ENCODE measurements around the gene SEC23B.
A peak's percentile ranks its signal among the peaks of the same experiment; 100 is the strongest.
"Not testable (repeated sequence)": the region's sequence is repeated elsewhere in the genome, so short reads cannot be mapped to it uniquely, and the experiment has no call there.

Gene SEC23B

DNA sequence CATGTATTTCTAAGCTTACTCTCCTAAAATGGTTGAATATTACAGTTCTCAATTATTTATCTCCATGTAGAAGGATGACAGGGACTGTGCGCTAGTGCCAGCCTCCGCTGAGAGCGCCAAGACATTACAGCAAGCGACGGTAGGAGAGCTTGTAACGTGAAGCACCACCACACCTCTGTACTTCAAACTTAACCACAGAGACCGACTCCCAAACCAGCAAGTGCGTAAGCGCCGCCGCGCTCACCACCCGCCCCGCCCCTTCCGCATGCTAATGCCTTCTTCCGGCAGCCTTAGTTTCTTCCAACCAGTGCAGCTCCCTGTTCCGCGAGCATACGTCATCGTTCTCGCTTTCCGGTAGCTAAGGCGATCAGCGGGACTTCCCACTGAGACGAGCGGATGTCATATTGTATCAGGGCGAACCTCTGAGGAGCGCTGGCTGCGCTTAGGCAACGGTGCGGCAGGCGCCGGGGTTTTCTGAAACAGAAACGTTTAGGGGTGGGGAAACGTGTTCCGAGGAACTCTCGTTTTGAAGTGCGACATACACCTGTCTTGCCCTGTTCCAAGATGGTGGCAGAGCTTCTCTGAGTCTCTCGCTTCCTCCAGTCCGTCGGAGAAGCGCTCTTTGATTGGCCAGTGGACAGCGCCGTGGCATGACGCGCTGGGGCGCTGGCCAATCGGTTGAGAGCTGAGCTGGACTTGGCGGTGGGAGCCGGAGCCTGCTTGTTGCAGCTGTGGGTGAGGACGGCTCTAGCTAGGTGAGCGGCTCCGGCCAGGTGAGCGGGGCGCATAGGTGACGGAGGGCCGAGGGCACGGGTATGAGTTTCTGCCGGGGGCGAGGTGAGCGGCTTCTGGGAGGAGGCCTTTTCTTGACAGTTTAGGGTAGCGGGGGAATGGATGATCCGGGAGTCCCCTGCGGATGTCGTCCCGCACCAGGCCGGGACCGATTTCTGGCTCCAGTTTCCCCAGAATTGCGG, at the start of gene SEC23B:
TSS of gene SEC23B (plus strand) at position 723 of the 974 bp plus-strand sequence. CDS start 2,896 bp downstream, outside the sequence.
- DNase-seq, result peak; percentile 89 to 99 (median 97)

DNA sequence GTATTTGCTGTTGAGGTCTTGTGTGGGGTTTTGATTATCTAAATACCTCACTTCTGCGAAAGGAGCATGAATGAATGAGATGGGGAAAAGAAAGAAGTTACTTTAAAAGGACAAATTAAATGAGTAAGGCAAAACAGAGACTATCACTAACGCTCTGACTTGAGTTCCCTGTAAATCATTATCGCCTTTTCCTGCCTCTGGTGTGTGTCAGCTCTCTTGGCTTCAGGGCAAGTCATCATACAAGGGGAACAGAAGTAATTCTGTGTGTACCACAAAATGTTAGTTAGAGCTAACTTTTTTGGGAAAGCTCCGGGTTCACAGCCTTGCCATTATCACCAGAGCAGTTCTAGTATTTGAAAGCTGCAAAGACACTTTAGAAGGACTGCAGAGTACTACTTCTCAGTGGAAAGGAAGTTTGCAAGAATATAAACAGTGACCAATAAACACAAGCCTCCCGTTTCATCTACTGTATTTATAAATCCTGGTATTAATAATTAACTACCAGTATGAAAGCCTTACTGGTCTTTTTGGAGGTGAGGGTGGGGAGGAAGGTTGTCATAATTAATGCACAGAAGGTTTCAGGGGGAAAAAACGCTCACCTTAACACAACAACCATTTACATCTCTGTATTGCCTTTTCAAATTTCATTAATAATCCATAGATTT, 42.1 kb upstream of the SEC23B start:
- DNase-seq, result no peak

DNA sequence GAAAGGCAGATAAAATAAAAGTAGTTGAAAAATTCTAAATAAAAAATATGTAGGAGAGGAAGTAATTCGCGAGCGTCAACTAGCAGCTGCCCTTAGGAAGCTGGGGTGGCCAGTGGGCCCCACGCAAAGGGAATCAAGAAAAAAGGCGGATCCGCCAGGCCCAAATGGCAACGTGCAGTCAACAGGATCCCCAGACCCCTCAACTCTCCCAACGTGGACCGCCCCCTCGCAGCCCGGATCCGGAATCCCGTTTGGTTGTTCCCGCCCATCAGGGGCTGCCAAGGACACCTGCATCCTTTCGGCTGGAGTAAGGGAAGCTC, 41.2 kb upstream of the SEC23B start:
- DNase-seq, result peak in 12 of 56 donors; percentile 74 to 93 (median 83)

DNA sequence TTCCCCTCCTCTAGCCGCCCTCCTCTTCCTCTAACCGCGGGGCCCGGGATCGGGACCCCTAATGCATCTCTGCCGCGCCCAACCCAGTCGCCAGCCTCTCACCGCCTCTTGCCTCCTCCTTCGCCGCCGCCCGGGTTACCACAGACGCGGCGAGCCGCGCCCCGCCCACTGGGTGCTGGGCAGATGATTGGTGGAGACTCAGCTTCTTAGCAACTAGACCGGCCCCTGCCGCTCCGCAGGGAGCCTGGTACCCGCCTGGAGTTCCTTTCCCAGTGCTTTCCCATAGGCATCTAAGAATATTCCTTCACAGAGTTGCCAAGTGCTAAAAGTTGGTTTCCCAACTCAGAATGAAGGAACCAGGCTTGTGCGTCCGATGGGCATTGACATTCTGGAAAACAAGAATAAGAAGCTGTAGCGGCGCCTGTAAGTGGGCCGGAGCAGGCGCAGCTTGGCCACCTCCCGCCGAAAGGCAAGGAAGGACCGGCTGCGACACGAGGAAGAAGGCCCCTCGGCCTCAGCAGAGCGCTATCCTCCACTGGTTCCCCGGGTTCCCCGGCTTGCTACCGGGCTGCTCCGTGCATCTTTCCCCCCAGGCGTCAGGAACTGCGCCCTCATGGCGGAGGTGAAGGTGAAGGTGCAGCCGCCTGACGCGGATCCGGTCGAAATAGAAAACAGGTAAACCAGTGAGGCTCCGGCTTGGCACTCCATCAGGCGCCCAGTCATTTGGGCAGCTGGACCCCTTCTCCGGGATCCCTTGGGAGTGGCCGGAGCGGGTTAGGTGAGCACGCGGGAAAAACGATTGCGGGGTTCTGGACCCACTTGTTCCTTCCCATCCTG, 40.6 kb upstream of the SEC23B start, which contains the start of the genes DZANK1 and POLR3F:
TSS of gene DZANK1 (minus strand) at position 137 of the 837 bp plus-strand sequence. CDS start 1,672 bp downstream, outside the sequence.
TSS of gene POLR3F (plus strand) at position 497 of the 837 bp plus-strand sequence. CDS start at position 614, 117 bp downstream.
- DNase-seq, result peak; percentile 67 to 99 (median 95)

DNA sequence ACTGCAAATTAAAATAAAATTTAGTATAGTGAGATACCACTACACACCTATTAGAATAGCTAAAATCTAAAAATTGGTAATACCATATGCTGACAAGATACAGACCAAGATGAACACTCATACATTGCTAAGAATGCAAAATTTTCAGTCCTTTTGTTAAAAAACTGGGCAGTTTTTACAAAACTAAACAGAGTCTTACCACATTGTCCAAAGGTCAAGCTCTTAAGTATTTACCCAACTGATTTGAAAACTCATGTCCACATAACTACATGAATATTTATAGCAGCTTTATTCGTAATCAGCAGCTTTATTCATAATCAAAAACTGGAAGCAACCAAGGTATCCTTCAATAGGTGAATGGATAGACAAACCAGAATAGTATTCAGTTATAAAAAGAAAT, 30.5 kb upstream of the SEC23B start:
- DNase-seq, result no peak

DNA sequence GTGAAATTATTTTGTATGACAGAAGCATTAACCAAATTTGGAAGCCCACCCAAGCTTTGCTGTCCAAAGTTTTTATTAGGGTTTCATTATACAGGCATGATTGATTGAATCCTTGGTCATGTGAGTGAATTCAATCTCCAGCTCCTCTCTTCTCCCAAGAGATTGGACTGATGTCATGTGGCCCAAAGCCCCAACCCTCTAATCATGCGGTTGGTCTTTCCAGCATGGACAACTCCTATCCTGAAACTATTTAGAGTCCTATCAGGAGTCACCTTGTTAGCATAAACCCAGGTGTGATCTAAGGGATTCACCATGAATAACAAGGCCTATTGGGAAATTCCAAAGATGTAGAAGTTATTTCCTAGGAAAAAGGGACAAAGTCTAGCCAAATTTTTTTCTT, 29.9 kb upstream of the SEC23B start:
- no peak for DNase-seq

DNA sequence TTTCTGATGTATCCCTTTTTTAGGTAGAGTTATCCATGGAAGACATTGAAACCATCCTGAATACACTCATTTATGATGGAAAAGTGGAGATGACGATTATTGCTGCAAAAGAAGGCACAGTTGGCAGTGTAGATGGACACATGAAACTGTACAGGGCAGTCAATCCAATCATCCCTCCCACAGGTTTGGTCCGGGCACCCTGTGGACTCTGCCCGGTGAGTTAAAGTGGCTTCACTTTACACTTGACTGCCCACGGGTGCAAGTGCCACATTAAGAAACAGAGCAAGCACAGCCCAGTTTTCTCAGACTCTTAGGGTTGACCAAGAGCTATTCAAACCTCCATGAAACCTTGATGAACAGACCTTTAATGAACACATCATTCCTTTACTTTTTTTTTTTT, 26.1 kb upstream of the SEC23B start:
- no peak for DNase-seq

DNA sequence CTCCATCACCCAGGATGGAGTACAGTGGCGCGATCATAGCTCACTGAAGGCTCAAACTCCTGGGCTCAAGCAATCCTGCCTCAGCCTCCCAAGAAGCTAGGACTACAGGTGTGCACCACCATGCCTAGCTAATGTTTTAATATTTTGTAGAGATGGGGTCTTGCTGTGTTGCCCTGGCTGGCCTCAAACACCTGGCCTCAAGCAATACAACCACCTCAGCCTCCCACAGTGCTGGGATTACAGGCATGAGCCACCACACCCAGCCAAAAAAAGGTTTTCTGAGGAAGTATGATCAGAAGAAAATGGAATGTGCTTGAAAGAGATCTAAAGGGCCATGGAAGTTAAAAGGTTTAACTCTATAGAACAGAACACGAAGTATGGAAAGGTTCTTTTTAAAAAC, 19.4 kb upstream of the SEC23B start:
- DNase-seq, result no peak

DNA sequence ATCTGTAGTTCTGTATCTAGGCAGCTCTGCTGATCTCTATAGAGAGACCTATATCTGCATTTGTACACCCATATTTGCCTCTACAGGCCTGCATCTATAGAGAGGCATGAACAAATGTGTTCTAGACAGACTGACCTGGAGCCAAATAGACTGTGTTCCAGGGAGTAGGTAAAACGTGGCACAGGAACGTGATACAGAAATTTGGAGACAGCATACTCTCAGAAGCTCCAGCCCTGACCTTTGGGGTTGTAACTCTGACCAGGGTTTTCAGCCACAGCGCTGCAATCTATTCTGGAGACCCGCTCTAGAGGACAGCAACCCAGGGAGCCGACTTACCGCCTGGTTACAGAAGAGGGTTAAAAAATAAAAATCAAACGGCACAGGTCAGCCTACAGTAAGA, 11.7 kb upstream of the SEC23B start:
- no peak for DNase-seq

DNA sequence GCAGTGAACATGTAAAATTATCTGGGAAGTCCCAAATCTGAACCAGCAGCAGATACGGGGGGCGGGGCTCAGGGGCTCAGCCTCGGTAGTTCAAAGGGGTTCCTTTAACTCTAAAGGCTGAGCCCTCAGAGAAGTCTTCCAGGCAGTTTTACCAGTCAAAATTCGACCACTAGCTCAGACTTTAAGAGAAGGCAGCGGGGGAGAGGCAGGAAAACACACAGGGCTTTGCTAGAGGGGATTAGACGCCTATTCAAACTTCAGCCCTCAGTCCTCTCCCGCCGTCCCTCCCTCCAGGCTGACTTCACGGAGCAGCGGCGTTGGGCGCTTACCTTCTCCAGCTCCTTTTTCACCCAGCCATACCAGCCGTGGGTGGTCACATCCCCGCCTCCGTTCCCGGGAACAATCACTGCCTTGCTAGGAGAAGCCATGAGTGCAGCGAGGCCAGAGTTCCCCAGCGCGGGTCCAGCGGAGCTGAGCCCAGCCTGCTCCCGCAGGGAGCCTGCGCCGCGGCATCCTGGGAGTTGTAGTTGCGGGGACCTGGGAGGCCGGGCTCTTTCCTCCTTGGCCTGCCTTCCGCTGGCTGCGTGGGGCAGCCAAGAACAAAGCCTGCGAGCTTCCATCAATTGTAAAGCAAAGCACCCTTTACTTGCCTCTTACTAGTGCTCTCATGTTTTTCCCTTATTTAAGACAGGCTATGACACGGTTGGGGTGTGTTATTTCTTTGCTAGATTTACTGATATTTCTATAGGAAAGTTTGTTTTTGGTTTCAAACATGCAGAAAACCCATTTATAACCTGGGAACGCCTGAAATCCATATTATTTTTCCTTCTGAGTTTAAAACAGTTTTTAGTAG, 10.8 kb upstream of the SEC23B start, which contains the start of gene RBBP9:
TSS of gene RBBP9 (minus strand) at position 486 of the 853 bp plus-strand sequence. CDS start at position 428, 58 bp downstream.
- peak; percentile 12 to 86 (median 68) for DNase-seq

DNA sequence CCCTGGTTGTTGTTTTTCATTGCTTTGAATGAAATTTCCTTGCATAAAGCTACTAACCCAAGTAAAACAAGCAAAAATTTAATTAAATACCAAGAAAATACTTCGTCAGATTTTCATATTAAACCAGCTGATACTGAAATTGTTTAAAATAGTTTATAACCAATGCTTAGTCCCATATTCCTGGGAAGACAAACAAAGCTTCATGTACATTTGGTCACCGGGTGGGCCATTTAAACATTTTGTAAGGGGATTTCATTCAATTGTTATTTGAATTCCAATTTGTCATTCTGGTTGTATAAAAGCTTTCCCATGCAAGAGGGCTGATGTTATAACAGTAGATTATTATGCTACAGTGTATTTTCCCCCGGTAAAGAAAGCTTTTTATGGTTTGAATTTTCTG, 10.1 kb upstream of the SEC23B start:
- no peak for DNase-seq

DNA sequence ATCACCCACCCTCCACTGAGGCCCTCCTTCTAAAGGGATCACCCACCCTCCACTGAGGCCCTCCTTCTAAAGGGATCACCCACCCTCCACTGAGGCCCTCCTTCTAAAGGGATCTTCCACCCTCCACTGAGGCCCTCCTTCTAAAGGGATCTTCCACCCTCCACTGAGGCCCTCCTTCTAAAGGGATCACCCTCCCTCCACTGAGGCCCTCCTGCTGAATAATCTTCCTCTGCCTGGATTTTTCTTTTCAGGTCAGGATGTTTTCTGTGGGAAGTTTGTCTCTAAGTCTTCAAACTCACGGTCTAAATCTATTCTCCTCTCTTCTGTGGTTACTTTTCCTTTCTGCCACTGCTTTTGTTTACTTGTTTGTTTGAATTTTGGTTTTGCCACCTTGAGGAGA, 6.1 kb upstream of the SEC23B start:
- DNase-seq, result not testable (repeated sequence)

DNA sequence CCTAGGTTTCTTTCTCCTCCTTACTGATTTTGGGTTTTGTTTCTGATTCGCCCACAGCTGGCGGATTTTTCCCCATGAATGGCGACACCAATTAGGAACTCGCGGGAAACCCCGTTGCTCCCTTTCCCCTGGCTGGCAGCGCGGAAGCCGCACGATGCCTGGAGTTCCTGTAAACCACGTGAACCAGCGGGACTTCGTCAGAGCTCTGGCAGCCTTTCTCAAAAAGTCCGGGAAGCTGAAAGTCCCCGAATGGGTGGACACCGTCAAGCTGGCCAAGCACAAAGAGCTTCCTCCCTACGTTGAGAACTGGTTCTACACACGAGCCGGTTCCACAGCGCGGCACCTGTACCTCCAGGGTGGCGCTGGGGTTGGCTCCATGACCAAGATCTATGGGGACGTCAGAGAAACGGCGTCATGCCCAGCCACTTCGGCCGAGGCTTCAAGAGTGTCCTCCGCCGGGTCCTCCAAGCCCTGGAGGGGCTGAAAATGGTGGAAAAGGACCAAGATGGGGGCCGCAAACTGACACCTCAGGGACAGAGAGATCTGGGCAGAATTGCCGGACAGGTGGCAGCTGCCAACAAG, 3.2 kb upstream of the SEC23B start:
- DNase-seq, result peak in 25 of 56 donors; percentile 1 to 43 (median 12)

DNA sequence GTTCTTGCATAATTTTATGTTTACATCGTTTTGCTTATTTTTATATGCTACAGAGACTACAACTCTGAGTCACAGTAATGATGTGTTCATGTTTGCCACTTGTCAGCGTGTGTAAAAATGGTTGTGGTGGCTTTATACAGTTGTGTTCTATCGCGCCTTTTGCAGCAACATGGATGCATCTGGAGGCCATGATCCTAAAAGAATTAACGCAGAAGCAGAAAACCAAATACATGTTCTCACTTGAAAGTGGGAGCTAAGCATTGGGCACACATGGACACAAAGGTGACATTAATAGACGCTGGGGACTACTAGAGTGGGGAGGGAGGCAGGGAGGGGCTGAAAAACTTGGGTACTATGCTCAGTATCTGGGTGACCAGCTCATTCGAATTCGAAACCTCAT, 996 bp upstream of the SEC23B start:
- peak in 2 of 56 donors; percentile 9 to 37 for DNase-seq

DNA sequence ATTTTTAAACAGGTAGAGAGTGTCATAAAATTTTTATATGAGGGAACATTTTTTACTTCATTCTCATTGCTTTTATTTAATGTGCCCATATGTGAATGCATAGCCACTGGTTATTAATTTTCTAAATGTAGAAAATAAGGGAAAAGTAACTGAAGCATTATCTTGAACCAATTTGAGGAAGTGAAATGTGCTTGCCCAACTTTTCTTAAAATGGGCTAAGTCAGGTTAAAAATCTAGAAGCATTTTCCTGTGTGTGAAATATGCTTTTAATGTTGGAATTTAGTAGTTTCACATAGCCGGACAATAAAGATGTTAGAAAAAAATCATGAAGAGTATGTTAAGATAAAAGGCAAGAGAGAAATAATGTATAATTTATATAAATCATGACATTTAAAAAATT, 3.8 kb downstream of the SEC23B start:
- no peak for DNase-seq

DNA sequence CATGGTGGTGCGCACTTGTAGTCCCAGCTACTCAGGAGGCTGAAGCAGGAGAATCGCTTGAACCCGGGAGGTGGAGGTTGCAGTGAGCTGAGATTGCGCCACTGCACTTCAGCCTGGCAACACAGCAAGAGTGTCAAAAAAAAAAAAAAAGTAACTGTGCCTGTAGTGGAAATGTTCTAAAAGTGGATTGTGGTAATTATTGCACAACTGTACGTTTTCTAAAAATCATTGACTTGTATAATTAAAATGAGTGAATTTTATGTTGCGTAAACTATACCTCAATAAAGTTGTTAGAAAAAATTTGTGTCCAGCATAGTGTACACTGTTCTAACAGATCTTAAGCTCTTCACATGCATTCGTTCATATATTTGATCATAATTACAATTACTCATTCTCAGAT, 5.5 kb downstream of the SEC23B start:
- DNase-seq, result no peak

DNA sequence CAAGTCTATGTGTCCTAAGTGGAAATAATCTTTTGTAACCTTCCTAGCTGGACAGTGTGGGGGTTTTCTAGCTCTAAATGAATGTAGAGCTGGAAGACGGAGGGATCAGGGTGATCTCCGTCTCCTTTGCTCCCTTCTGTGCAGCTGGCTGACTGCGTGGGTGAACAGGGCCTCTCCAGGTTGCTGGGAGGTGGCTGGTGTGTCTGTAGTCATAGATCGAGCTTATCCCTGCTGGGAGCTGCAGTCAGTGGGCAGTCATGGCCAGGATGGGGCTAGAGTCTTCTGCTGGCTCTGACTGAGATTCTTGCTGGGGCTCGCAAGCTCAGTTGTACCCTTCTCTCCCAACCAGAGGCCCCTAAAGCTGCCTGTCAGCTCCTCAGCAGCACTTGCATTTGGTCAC, 6.4 kb downstream of the SEC23B start:
- DNase-seq, result no peak

DNA sequence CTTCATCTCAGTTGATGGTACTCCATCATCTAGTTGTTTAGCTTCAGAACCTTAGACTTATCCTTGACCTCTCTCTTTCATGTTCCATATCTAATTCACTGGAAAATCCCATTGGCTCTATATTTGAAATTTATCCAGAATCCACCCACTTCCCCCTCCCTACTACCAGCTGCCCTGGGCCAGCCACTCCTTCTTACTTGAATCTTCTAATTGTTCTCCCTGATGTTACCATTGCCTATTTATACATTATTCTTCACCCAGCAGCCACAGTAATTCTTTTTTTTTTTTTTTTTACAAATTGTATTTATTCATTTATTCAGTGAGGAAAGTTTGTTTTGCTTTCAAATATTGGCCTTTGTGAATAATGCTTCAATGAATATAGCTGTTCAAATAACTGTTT, 8.2 kb downstream of the SEC23B start:
- no peak for DNase-seq

DNA sequence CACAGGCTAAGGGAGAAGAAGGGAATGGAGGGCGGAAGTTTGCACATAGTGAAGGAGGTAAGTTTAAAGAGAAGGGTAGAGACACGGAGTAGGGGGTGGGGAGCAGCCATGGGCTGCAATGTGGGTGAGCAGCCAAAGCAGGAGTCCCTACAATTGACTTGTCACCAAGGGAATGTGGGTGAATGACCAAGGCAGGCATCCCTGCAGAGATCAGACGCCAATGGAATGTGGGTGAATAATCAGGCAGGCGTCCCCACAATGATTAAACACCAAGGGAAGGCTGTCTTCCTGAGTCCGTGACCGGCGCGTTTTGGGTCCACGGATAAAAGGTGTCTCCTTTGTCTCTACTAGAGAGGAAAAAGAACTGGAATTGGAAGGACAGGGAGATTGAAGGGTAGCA, 14.3 kb downstream of the SEC23B start:
- DNase-seq, result not testable (repeated sequence)

DNA sequence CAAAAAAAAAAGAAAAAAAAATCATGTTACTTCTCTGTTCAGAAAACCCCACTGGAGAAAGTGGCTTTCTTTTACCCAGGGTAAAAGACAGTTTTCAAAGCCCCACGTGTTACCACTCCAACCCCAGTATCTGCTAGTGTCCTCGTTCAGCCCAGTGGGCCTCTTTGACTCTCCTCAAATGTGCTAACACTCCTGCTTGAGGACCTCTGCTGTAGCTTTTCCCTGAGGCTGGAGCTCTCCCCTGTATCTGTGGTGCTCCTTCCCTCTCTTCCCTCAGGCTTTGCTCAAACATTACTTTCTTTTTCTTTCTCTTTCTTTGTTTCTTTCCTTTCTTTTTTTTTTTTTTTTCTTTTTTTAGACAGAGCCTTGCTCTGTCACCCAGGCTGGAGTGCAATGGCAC, 15.3 kb downstream of the SEC23B start:
- DNase-seq, result no peak
